Testis (tissue), 2 donors: ENCODE data around the gene ENTPD7.

Experiments
- CTCF ChIP-seq, 3 experiments: fragments of 450-650 bp in 2 of 3; fragments of 200-600 bp in 1 of 3; sonication (generic) in 1 of 3; IDR thresholded peaks; one replicate each; pipeline ENCODE4 v1.5.1; 2016 to 2019; ENCODE audit warnings: antibody characterized with exemption in 3 of 3, mild to moderate bottlenecking in 2 of 3, moderate library complexity in 1 of 3
- POLR2A ChIP-seq: fragments of 450-650 bp; IDR thresholded peaks from one replicate; pipeline ENCODE4 v1.6.1; 2017; ENCODE audit warnings: antibody characterized with exemption, mild to moderate bottlenecking, moderate library complexity

- TF ChIP-seq CTCF (IDR thresholded peaks at IDR 0.05) (no peak), POLR2A (no peak)
These were observed 683 bp upstream of the ENTPD7 start for GRCh38 chr10:99658622-99659030.
